C4-2B (cell line): ENCODE data around the gene ZNF124.

ENCODE experiments used
- CTCF ChIP-seq: fragments of 450-650 bp; conservative IDR thresholded peaks from 2 replicates; pipeline ENCODE4 v1.5.1; 2017; ENCODE audit warnings: mild to moderate bottlenecking
- ZFX ChIP-seq: fragments of 450-650 bp; IDR thresholded peaks from 2 replicates; pipeline ENCODE4 v1.6.1; 2017

GRCh38 chr1:247112479-247112781, 59.4 kb downstream of the ZNF124 start:
- TF ChIP-seq CTCF (no peak), ZFX (no peak)
